ENCODE results near the gene CEND1. TPM values are rescaled to one million over a fixed set of nuclear protein-coding genes. Genes with fewer than 3 reads are reported as not detected.

CEND1 gene
- total RNA-seq (2022; extraction: Qiagen RNA extraction), result 1.6 to 2.9 TPM (median 2.1 TPM) in 5 replicates

DNA sequence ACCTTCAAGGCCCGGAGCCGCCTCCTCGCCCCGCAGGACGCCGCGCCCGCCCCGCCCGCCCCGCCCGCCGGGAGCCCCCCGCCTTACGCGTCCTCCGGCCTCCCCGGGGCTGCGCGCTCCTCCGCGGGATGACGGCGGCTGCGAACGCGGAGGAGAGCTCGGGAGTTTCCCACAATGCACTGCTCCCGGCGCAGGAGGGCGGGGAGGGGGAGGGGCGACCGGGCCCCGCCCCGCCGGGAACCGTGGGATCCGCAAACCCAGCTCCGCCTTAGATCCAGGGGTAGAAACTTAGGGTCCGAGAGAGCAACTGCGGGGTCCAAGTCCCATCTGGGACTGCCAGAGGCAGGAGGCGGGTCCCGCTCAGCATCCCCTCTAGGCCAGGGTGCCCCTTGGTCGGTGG is at the start of gene CEND1:
Gene CEND1, minus strand, starts transcription at position 148 of the 400 bp plus-strand sequence. CDS start 1,514 bp downstream, outside the sequence.

GRCh38 chr11:832529-833113 is 42.7 kb upstream of the CEND1 start, which contains the start of gene CD151:
Gene CD151, plus strand, starts transcription at chr11:832952. Its CDS starts 3,118 bp downstream, at chr11:836070.

GRCh38 chr11:827897-828192 is 38.0 kb upstream of the CEND1 start, which contains the start of gene CRACR2B:
Gene CRACR2B, plus strand, starts transcription at chr11:827919. Its CDS starts 689 bp downstream, at chr11:828608.

DNA sequence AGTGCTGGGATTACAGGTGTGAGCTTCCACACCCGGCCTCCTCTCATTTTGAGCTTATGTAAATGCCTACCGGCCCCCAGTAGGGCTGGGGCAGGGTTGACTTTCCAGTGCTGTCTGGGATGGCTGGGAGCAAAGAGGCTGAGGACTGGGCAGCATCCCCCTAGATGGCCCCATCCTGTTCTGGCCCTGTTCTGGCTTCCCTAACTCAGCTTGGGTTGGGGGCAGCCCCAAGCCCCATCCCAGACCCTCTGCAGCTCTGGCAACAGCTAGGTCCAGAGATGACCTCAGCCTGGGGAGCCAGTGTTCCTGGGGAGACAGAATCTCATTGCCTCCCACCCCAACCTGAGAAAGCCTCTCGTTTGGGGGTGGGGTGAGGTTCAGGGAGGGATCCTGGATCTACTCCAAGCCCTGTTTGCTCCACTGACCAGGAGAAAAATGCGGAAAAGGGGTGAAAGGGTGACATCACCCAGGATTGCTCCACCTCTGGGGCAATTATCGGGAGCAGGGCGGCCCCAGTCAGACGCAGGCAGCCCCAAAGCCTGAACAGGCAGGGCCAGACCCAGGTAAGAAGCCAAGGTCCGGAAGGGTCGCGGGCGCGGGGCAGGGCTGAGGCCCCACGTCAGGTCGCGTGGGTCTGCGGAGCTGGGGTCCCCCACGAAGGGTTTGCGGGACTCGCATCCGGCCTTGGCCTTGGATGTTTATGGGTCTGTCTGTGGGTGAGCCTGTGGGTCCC is 28.7 kb upstream of the CEND1 start, which contains the start of gene PNPLA2:
Gene PNPLA2, plus strand, starts transcription at position 519 of the 733 bp plus-strand sequence. CDS start 805 bp downstream, outside the sequence.

GRCh38 chr11:809287-810039 is 19.6 kb upstream of the CEND1 start, which contains the start of gene RPLP2:
Gene RPLP2, plus strand, starts transcription at chr11:809967. Its CDS starts 268 bp downstream, at chr11:810235.

GRCh38 chr11:798093-798713 is 8.3 kb upstream of the CEND1 start, which contains the start of gene SLC25A22:
Gene SLC25A22, minus strand, starts transcription at chr11:798281. Its CDS starts 3,275 bp downstream, at chr11:795006.

DNA sequence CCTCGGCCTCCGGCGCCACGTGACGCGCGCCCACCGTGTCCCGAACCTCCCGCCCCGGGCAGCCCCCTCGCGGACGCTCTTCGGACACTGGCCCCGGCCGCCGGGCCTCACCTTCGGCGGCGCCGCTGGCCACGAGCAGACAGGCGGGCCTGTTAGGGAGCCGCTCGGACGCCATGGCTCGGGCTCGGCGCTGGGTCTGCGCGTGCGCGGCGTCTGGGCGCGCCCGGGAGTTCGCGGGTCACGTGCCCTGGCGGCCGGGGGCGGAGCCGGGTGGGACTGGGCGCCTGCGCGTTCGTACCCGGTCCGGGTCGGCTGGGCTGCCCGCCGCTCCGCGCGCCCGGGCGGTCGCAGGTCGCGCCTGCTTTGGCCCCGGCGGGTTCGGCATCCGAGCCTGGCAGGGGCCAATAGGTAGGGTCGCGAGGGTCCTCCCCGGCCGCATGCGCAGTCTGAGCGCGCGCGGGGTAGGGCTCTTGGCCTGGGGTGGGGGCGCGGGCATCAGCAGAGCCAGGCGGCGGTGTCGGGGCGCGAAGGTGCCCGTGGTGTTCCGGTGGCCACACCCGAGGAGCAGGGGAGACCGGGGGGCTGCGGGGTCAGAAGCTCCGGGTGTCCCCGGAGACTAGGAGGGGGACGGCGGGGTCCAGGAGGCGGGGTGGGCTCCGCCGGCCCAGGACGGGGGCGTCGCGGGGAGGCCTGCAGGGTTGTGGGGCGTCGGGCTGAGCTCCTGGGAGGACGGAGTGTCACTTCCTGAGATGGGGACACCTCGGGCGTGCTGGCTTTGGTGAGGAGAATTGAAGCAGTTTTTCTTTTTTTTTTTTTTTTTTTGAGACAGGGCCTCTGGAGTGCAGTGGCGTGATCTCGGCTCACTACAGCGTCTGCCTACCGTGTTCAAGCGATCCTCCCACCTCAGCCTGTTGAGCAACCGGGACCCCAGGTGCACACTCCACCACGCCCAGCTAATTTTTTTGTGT is 12.3 kb downstream of the CEND1 start, which contains the start of gene GATD1:
Gene GATD1, minus strand, starts transcription at position 200 of the 968 bp plus-strand sequence. Its CDS starts 25 bp downstream, at position 175.

DNA sequence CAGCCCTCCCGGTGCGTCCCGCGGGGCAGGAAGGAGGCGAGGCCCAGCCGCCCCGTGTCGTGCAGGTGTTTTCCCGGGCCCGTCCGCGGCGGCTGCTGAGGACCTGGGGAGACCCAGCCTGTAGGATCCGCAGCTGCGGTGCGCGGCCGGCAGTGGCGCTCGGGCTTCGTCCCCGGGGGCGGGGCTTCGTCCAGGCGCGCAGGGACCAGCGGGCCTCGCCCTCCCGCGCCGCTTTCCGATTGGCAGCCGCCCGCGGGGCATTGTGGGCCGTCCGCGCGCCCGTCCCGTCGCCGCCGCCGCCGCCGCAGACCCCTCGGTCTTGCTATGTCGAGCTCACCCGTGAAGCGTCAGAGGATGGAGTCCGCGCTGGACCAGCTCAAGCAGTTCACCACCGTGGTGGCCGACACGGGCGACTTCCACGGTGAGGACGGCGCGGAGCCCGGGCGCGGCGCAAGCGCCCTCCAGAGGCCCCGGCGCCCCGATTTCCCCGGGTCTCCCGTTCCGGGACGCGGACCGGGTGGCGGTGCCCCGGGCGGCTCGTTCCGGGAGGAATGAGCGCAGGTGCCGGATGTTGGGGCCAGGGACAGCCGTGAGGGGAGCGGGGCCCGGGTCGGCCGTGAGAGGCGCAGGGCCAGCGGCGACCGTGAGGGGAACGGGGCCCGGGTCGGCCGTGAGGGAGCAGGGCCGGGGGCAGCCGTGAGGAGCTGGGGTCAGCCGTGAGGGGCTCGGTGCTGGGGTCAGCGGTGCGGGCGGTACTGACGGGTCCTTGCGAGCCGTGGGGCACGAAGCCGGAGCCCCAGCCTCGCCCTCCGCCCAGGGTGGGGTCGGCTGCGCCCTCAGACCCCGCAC is 42.5 kb downstream of the CEND1 start, which contains the start of gene TALDO1:
Gene TALDO1, plus strand, starts transcription at position 307 of the 849 bp plus-strand sequence. Its CDS starts 18 bp downstream, at position 325.

Other genes with a start within 250 kb of the CEND1 start
- 1.4 to 3.0 TPM (median 2.9 TPM) in 5 replicates for gene LMNTD2, start 229.4 kb downstream of the CEND1 start, total RNA-seq (2022; extraction: Qiagen RNA extraction)
- gene RASSF7, start 229.1 kb downstream of the CEND1 start, total RNA-seq (2022; extraction: Qiagen RNA extraction), result 48.7 to 64.3 TPM (median 60.3 TPM) in 5 replicates
- 32.6 to 39.0 TPM (median 36.7 TPM) in 5 replicates for gene PHRF1, start 213.6 kb downstream of the CEND1 start, total RNA-seq (2022; extraction: Qiagen RNA extraction)
- 4.5 to 8.4 TPM (median 7.3 TPM) in 5 replicates for gene IRF7, start 174.1 kb downstream of the CEND1 start, total RNA-seq (2022; extraction: Qiagen RNA extraction)
- 0.03 to 0.41 TPM (median 0.09 TPM) in 5 replicates for gene CDHR5, start 165.1 kb downstream of the CEND1 start, total RNA-seq (2022; extraction: Qiagen RNA extraction)
- gene SCT, start 162.9 kb downstream of the CEND1 start, total RNA-seq (2022; extraction: Qiagen RNA extraction), result not detected in 5 replicates
- gene DRD4, start 152.8 kb downstream of the CEND1 start, total RNA-seq (2022; extraction: Qiagen RNA extraction), result 0.20 to 0.34 TPM (median 0.29 TPM) in 5 replicates
- gene DEAF1, start 94.9 kb downstream of the CEND1 start, total RNA-seq (2022; extraction: Qiagen RNA extraction), result 32.1 to 37.2 TPM (median 36.5 TPM) in 5 replicates
- 8.1 to 12.3 TPM (median 10.8 TPM) in 5 replicates for gene TMEM80, start 94.3 kb downstream of the CEND1 start, total RNA-seq (2022; extraction: Qiagen RNA extraction)
- 75.7 to 126 TPM (median 112 TPM) in 5 replicates for gene EPS8L2, start 83.9 kb downstream of the CEND1 start, total RNA-seq (2022; extraction: Qiagen RNA extraction)
- gene TALDO1, start 42.6 kb downstream of the CEND1 start, total RNA-seq (2022; extraction: Qiagen RNA extraction), result 373 to 432 TPM (median 392 TPM) in 5 replicates
- 40.1 to 46.1 TPM (median 41.7 TPM) in 5 replicates for gene GATD1, start 12.6 kb downstream of the CEND1 start, total RNA-seq (2022; extraction: Qiagen RNA extraction)
- 21.2 to 36.1 TPM (median 32.3 TPM) in 5 replicates for gene SLC25A22, start 8.2 kb upstream of the CEND1 start, total RNA-seq (2022; extraction: Qiagen RNA extraction)
- 9.0 to 15.5 TPM (median 13.9 TPM) in 5 replicates for gene PIDD1, start 15.1 kb upstream of the CEND1 start, total RNA-seq (2022; extraction: Qiagen RNA extraction)
- gene RPLP2, start 19.9 kb upstream of the CEND1 start, total RNA-seq (2022; extraction: Qiagen RNA extraction), result 1,597 to 2,654 TPM (median 2,318 TPM) in 5 replicates
- 37.0 to 61.7 TPM (median 57.7 TPM) in 5 replicates for gene PNPLA2, start 28.8 kb upstream of the CEND1 start, total RNA-seq (2022; extraction: Qiagen RNA extraction)
- gene CRACR2B, start 37.8 kb upstream of the CEND1 start, total RNA-seq (2022; extraction: Qiagen RNA extraction), result 3.3 to 7.2 TPM (median 6.2 TPM) in 5 replicates
- gene CD151, start 42.9 kb upstream of the CEND1 start, total RNA-seq (2022; extraction: Qiagen RNA extraction), result 840 to 907 TPM (median 868 TPM) in 5 replicates
- gene POLR2L, start 52.4 kb upstream of the CEND1 start, total RNA-seq (2022; extraction: Qiagen RNA extraction), result 554 to 741 TPM (median 647 TPM) in 5 replicates
- gene TSPAN4, start 52.8 kb upstream of the CEND1 start, total RNA-seq (2022; extraction: Qiagen RNA extraction), result 136 to 205 TPM (median 200 TPM) in 5 replicates
- 72.1 to 77.3 TPM (median 74.4 TPM) in 5 replicates for gene CHID1, start 120.7 kb upstream of the CEND1 start, total RNA-seq (2022; extraction: Qiagen RNA extraction)
- gene AP2A2, start 135.8 kb upstream of the CEND1 start, total RNA-seq (2022; extraction: Qiagen RNA extraction), result 26.6 to 35.8 TPM (median 33.6 TPM) in 5 replicates
- 0.05 TPM in 1 of 5 replicates, not detected in the others for gene MUC6, start 246.6 kb upstream of the CEND1 start, total RNA-seq (2022; extraction: Qiagen RNA extraction)